Fibroblast of lung (primary cell): ENCODE results near the gene AKAP12. TPM values are rescaled to one million over a fixed set of nuclear protein-coding genes. Genes with fewer than 3 reads are reported as not detected.
"Not testable (repeated sequence)": the region's sequence is repeated elsewhere in the genome, so short reads cannot be mapped to it uniquely, and the experiment has no call there.

Source experiments
- DNase-seq, 2 donors: peaks; one replicate each; pipeline versions ENCODE4 v3.0.0 to v3.0.0-alpha.2; 2010; ENCODE audit warnings: low read depth in 2 of 2
- H2AFZ ChIP-seq: 2 replicates; pipeline ENCODE4 v1.5.1; 2012; ENCODE audit warnings: low read length, control low read depth, inconsistent platforms
- H3K27ac ChIP-seq: 2 replicates; pipeline ENCODE4 v1.5.1; 2011; ENCODE audit warnings: low read length, control low read depth; ENCODE audit not compliant: insufficient read depth
- H3K27me3 ChIP-seq: 2 replicates; pipeline ENCODE4 v1.5.1; 2011; ENCODE audit warnings: mild to moderate bottlenecking, low read length; ENCODE audit not compliant: control insufficient read depth, insufficient read depth
- H3K36me3 ChIP-seq: 2 replicates; pipeline ENCODE4 v1.5.1; 2011; ENCODE audit warnings: low read length; ENCODE audit not compliant: control insufficient read depth, insufficient read depth
- H3K4me1 ChIP-seq: 2 replicates; pipeline ENCODE4 v1.5.1; 2011; ENCODE audit warnings: low read length; ENCODE audit not compliant: control insufficient read depth, insufficient read depth; ENCODE audit errors: extremely low read depth
- H3K4me2 ChIP-seq: 2 replicates; pipeline ENCODE4 v1.5.1; 2011; ENCODE audit warnings: low read length, control low read depth; ENCODE audit not compliant: insufficient read depth; ENCODE audit errors: extremely low read depth
- H3K4me3 ChIP-seq, 4 experiments: fragments of 200-600 bp in 1 of 4; sonication (generic) in 1 of 4; replicated peaks in 1 of 4; 2 replicates each; pipeline ENCODE4 v1.5.1; 2011 to 2016; ENCODE audit warnings: low read length in 4 of 4, low read depth in 3 of 4, mild to moderate bottlenecking in 3 of 4, control low read depth in 2 of 4, inconsistent platforms in 1 of 4, mixed read lengths in 1 of 4; ENCODE audit not compliant: insufficient read depth in 1 of 4; ENCODE audit errors: control extremely low read depth in 1 of 4
- H3K79me2 ChIP-seq: 2 replicates; pipeline ENCODE4 v1.5.1; 2012; ENCODE audit warnings: mild to moderate bottlenecking, low read length, inconsistent platforms; ENCODE audit not compliant: control insufficient read depth, insufficient read depth
- H3K9ac ChIP-seq: 2 replicates; pipeline ENCODE4 v1.5.1; 2011; ENCODE audit warnings: mild to moderate bottlenecking, low read length, control low read depth; ENCODE audit not compliant: insufficient read depth
- H3K9me3 ChIP-seq: 2 replicates; pipeline ENCODE4 v1.5.1; 2012; ENCODE audit warnings: low read depth, low read length; ENCODE audit not compliant: control insufficient read depth, insufficient read depth
- H4K20me1 ChIP-seq: 2 replicates; pipeline ENCODE4 v1.5.1; 2011; ENCODE audit warnings: low read length; ENCODE audit not compliant: control insufficient read depth, insufficient read depth; ENCODE audit errors: extremely low read depth
- EZH2 ChIP-seq: IDR thresholded peaks from 2 replicates; pipeline ENCODE4 v1.5.1; 2012; ENCODE audit warnings: low read length, control low read depth, mild to moderate bottlenecking; ENCODE audit errors: missing control alignments
- polyA plus RNA-seq, 2 donors: library from polyadenylated mRNA; depleted of rRNA in 1 of 2; stranded (reverse) in 1 of 2; unstranded in 1 of 2; fragments of >200 nt; gene quantifications; 2 replicates each; pipeline ENCODE4 v1.2.1, GENCODE V29; 2011 to 2012; ENCODE audit warnings: missing spikeins in 1 of 2
- total RNA-seq: library from RNA; depleted of rRNA; stranded (reverse); fragments of >200 nt; gene quantifications from 2 replicates; pipeline ENCODE4 v1.2.1, GENCODE V29; 2014
- TF ChIP-seq, protein P1 (sequence below), 2 donors: IDR thresholded peaks in 1 of 2; conservative IDR thresholded peaks in 1 of 2; 1 replicate in 1 of 2; 2 replicates in 1 of 2; pipeline ENCODE4 v1.5.1; 2011 to 2012; ENCODE audit warnings: low read length in 2 of 2, control low read depth in 1 of 2, inconsistent platforms in 1 of 2, low read depth in 1 of 2, mild to moderate bottlenecking in 1 of 2

AKAP12 gene
- total and polyA plus RNA-seq, 2 donors (not counting 1 experiment from before 2014, with no cell fraction given) = 68.5 to 133 TPM

DNA sequence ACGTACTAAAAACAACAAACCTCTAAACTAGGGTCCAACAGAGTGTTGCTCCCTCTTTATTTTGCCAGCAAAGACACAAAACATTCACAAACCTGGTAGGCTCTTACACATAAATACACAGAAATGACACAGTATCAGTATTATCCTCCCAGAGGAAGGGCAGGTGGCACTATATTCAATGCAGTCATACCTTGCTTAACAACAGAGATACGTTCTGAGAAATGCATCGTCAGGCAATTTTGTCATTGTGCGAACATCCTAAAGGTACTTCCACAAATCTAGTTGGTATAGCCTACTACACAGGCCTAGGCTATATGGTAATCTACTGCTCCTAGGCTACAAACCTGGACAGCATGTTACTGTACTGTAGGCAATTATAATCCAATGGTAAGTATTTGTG lies 142.0 kb downstream of the AKAP12 start:
- H3K36me3 ChIP-seq = no peaks in the 10 kb centered on the region
- H3K4me2 ChIP-seq = no peak overlapping the region
- H4K20me1 ChIP-seq = no peaks in the 10 kb centered on the region
- H3K79me2 ChIP-seq = peaks cover 51% of the 10 kb centered on the region
- H3K27ac ChIP-seq = no peak overlapping the region
- no peaks in the 10 kb centered on the region for H3K27me3 ChIP-seq
- no peak overlapping the region for H2AFZ ChIP-seq
- TF ChIP-seq, protein P1, sequence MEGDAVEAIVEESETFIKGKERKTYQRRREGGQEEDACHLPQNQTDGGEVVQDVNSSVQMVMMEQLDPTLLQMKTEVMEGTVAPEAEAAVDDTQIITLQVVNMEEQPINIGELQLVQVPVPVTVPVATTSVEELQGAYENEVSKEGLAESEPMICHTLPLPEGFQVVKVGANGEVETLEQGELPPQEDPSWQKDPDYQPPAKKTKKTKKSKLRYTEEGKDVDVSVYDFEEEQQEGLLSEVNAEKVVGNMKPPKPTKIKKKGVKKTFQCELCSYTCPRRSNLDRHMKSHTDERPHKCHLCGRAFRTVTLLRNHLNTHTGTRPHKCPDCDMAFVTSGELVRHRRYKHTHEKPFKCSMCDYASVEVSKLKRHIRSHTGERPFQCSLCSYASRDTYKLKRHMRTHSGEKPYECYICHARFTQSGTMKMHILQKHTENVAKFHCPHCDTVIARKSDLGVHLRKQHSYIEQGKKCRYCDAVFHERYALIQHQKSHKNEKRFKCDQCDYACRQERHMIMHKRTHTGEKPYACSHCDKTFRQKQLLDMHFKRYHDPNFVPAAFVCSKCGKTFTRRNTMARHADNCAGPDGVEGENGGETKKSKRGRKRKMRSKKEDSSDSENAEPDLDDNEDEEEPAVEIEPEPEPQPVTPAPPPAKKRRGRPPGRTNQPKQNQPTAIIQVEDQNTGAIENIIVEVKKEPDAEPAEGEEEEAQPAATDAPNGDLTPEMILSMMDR (conservative IDR thresholded peaks at IDR 0.05 in 1 of 2, IDR thresholded peaks at IDR 0.05 in 1 of 2; ENCODE audit: low read depth in 1 of 2, low read length in 2 of 2) = no peak
- TF ChIP-seq EZH2 = no peak
- no peak for DNase-seq
- H3K9me3 ChIP-seq = no peaks in the 10 kb centered on the region
- no peak overlapping the region for H3K4me3 ChIP-seq
- H3K4me1 ChIP-seq = peaks cover 2% of the 10 kb centered on the region
- H3K9ac ChIP-seq = no peak overlapping the region

DNA sequence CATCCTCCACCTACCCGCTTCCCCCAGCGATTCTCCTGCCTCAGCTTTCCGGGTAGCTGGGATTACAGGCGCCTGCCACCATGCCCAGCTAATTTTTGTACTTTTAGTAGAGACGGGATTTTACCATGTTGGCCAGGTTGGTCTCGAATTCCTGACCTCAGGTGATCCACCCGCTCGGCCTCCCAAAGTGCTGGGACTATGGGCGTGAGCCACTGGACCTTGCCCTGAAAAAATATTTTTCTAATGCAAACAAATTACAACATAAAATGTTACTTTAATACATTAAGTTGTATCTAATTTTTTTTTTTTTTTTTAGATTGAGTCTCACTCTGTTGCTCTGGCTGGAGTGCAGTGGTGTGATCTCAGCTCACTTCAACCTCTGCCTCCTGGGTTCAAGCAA lies 142.9 kb downstream of the AKAP12 start:
- not testable (repeated sequence) for H3K27me3 ChIP-seq, H3K4me2 ChIP-seq, H3K4me1 ChIP-seq, H3K9me3 ChIP-seq, H2AFZ ChIP-seq, H3K9ac ChIP-seq, H3K36me3 ChIP-seq, H3K4me3 ChIP-seq, DNase-seq, H3K27ac ChIP-seq, H4K20me1 ChIP-seq
- peaks cover 53% of the 10 kb centered on the region for H3K79me2 ChIP-seq

DNA sequence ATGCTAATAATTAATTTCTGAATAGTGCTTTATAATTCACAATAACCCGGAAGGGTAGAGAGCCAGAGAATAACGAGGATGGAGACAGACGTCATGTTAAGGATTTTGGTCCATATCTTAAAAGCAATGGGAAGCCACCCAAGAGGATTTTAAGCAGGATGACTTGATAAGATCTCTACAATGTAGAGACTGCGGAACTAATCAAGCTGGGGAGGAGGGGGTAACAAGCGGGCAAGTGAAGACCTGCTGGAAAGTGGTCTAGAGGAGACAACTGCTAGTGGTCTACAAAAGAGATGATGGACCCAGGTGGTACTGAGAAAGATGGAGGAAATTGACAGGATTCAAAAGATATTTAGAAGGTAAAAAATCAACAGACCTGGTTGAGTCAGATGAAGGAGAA lies 144.4 kb downstream of the AKAP12 start:
- no peak for DNase-seq
- H3K9ac ChIP-seq = no peak overlapping the region
- H3K27me3 ChIP-seq = no peaks in the 10 kb centered on the region
- H3K9me3 ChIP-seq = no peaks in the 10 kb centered on the region
- H4K20me1 ChIP-seq = no peaks in the 10 kb centered on the region
- peaks cover 11% of the 10 kb centered on the region for H3K4me1 ChIP-seq
- H3K4me2 ChIP-seq = no peak overlapping the region
- no peak overlapping the region for H3K4me3 ChIP-seq
- no peak for TF ChIP-seq EZH2
- TF ChIP-seq, protein P1 (conservative IDR thresholded peaks at IDR 0.05 in 1 of 2, IDR thresholded peaks at IDR 0.05 in 1 of 2; ENCODE audit: low read depth in 1 of 2, low read length in 2 of 2) = no peak
- H3K27ac ChIP-seq = no peak overlapping the region
- no peaks in the 10 kb centered on the region for H3K36me3 ChIP-seq
- peaks cover 59% of the 10 kb centered on the region for H3K79me2 ChIP-seq
- no peak overlapping the region for H2AFZ ChIP-seq
